NCI-H146 (cell line): Measurements from ENCODE around the gene SMG7.

ENCODE experiments used
- DNase-seq: peaks from one replicate; lab custom pipeline; 2025; lab: John Stamatoyannopoulos, UW

The SMG7 gene

GRCh38 chr1:183592733-183593132 lies 120.4 kb downstream of the SMG7 start:
- no peak for DNase-seq

DNA sequence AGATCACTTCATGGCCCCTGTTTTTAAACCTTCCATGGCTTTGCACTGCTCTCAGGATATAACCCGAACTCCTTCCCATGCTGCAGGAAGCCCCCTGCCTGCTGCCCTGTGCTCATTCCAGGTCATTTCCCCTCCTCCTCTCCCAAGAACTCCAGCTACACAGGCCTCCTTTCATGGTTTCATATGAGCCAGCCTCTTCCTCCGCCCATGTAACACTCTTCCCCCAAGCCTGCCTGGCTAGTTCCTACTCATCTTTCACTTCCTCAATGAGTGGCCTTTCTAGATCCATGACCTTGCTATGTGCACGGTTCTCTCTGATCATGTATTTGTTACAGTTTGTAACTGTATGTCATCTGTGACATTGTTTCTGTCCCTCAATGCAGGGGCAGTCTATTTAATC lies 121.1 kb downstream of the SMG7 start:
- no peak for DNase-seq

GRCh38 chr1:183595537-183595936 lies 123.2 kb downstream of the SMG7 start:
- no peak for DNase-seq

DNA sequence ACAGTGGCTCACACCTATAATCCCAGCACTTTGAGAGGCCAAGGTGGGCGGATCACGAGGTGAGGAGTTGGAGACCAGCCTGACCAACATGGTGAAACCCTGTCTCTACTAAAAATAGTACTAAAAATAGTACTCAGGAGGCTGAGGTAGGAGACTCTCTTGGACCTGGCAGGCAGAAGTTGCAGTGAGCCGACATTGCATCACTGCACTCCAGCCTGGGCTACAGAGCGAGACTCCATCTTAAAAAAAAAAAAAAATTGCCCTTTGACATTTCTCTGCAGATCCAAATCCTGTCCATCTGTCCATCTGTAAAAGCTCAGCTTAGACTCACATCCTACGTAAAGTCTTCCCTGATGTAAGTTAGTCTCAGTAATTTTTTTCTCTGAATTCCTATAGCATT lies 124.2 kb downstream of the SMG7 start:
- DNase-seq = no peak

DNA sequence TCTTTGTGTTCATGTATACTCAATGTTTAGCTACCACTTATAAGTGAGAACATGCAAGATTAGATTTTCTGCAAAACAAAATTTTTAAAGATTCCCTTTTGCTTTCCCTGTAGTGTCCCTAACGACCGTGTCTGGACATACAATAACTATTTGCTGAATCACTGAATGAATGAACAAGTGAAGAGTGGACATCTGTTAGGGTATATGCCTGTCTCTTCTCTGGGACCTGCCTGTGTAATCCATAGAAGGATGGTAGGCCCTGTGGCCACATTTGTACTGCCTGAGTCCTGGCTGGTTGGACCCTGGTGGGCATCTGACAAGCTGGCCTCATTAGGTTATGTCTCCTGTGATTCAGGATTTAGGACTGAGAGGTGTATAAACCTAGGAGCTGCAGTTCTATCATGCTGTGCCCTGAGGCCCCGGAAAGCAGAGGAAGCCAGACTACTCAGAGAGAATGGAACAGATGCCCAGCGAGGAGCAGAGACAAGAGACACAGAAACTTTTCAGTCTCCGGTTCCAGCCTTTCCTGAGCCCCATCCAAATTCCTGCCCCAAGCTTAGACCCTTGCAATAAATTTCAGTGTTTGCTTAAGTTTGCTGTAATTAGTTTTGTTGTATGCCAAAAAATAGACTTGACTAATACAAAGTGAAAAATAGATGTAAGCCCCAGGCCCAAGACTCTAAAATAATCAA lies 125.5 kb downstream of the SMG7 start:
- DNase-seq = no peak

DNA sequence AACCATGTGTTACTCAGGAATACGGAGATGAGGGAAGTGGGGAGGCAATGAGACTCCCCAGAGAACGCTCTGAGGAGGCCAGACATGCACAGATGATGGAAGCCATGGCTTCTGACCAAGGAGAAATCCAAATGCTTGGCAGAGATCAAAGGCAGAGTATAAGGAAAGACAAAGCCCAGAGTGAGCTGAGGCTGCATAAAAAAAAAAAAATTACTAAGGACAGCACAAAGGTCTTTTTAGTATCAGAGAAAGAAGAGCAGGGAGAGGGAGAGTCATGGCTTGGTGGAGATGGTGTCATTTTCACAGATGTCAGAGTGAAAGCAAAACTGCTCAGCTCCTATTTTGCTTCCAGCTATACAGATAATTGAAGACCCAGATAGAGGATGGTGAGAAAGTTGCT lies 126.1 kb downstream of the SMG7 start:
- DNase-seq = no peak

DNA sequence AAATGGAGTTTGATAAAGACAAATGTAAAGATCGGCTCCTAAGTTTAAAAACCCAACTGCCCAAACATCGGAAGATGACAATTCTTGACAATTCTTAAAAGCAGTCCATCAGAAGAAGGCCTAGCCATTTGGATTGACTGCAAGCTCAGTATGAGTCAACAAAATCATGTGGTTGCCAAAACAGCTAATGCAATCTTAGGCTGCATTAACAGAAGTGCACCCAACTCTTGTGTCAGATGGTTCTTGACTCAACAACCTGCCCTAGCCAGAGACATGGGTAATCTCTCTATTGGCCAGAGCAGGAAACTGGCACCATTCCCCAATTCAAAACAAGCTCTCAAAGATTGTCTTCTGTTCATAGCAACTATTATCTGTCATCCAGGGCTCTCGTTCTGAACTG lies 127.8 kb downstream of the SMG7 start:
- no peak for DNase-seq

- DNase-seq = no peak
Measured at GRCh38 chr1:183600634-183601033, 128.3 kb downstream of the SMG7 start.

- no peak for DNase-seq
Measured at GRCh38 chr1:183602510-183602909, 130.2 kb downstream of the SMG7 start.
